ENCODE results near the gene PIK3CB. TPM values are rescaled to one million over a fixed set of nuclear protein-coding genes. Genes with fewer than 3 reads are reported as not detected.
A peak's percentile ranks its signal among the peaks of the same experiment; 100 is the strongest.
"Not testable (repeated sequence)": the region's sequence is repeated elsewhere in the genome, so short reads cannot be mapped to it uniquely, and the experiment has no call there.

PIK3CB gene
- total RNA-seq, 1 donor from 2014 or later, result 21.9 TPM

DNA sequence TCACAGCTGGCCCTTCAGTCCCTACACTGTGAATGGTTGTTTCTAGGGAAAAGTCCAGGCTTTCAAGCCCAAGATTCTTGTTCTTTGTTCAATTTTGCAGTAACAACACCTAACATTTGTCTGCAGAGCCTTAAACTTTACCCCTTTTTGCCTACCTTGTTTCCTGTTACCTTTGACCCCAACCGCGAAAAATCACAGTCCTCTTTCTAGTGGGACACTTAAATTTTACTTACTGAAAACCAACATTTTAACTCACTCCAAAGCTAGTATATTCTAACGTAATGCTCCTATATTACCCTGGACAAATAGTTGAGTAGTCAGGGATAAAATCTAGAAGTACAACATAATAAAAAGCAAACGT lies 649 bp upstream of the PIK3CB start:
- Mint-ChIP-seq H3K4me3 (peak overlapping the region; percentile 92), H3K9me3 (no peaks in the 10 kb centered on the region), H3K36me3 (ENCODE audit: low read depth) (peaks cover 6% of the 10 kb centered on the region), H3K27ac (peak overlapping the region; percentile 95), H3K27me3 (no peaks in the 10 kb centered on the region), H3K4me1 (peaks cover 24% of the 10 kb centered on the region)
- intact Hi-C loops (cut with micrococcal nuclease), result loop anchor here (2.0 kb wide), 2 partner anchors 55 to 553 kb away; partner anchors contain the start of gene COPB2
- TF ChIP-seq, protein P1, sequence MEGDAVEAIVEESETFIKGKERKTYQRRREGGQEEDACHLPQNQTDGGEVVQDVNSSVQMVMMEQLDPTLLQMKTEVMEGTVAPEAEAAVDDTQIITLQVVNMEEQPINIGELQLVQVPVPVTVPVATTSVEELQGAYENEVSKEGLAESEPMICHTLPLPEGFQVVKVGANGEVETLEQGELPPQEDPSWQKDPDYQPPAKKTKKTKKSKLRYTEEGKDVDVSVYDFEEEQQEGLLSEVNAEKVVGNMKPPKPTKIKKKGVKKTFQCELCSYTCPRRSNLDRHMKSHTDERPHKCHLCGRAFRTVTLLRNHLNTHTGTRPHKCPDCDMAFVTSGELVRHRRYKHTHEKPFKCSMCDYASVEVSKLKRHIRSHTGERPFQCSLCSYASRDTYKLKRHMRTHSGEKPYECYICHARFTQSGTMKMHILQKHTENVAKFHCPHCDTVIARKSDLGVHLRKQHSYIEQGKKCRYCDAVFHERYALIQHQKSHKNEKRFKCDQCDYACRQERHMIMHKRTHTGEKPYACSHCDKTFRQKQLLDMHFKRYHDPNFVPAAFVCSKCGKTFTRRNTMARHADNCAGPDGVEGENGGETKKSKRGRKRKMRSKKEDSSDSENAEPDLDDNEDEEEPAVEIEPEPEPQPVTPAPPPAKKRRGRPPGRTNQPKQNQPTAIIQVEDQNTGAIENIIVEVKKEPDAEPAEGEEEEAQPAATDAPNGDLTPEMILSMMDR (IDR thresholded peaks at IDR 0.05), result no peak
- no peak for DNase-seq
- ChIA-PET CTCF (interaction anchor here (1.0 to 1.1 kb wide), 2 partner anchors 80 to 241 kb away, joined by 3 to 5 read pairs; no protein-coding TSS in a partner anchor), POLR2A (no interaction called here)
- ATAC-seq (ENCODE audit: low read depth), result no peak

DNA sequence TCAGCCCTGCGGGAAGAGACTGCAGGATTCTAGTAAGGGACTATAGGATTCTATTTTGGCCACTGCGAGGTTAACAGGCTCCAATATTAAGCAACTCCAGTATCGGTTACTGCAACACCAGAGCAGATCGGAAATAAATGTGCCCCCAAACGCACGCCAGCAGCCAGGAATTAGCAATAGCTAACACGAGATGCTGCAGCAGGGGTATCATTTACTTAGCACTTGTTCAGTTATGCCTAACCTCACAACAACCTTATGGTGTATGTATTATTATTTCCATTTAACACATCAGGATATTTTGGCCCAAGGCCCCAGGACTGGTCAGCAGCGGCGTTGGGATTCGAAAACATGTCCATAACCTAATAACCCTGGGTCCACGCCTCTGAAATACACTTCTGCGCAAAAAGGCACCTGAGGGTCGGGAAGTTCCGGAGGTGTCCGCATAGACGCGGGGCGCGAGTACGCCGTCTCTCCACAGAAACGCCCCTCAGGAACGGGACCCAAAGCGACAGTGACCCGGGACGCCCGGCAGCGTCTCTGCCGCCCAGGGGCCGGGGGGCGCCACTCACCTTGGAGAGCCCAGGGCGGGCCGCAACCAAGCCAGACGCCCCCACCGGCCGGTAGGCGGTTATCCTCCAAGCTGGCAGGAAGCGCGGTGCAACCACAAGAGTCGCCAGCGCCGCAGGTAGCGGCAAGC lies 681 bp downstream of the PIK3CB start:
- peaks cover 24% of the 10 kb centered on the region for H3K4me1 Mint-ChIP-seq
- no peaks in the 10 kb centered on the region for H3K9me3 Mint-ChIP-seq
- intact Hi-C loops (cut with micrococcal nuclease), result loop anchor here (1.0 to 5.0 kb wide), 7 partner anchors 57 to 647 kb away; partner anchors contain the start of genes ARMC8, CEP70 and COPB2
- DNase-seq (no peak), ATAC-seq (ENCODE audit: low read depth) (peak; percentile 51)
- peak overlapping the region; percentile 86 for H3K4me3 Mint-ChIP-seq
- no peaks in the 10 kb centered on the region for H3K27me3 Mint-ChIP-seq
- ChIA-PET POLR2A (no interaction called here), CTCF (interaction anchor here (1.1 to 1.5 kb wide), 2 partner anchors 82 to 239 kb away, joined by 3 to 8 read pairs; no protein-coding TSS in a partner anchor)
- H3K36me3 Mint-ChIP-seq (ENCODE audit: low read depth), result peaks cover 8% of the 10 kb centered on the region
- TF ChIP-seq, protein P1 (IDR thresholded peaks at IDR 0.05), result no peak
- H3K27ac Mint-ChIP-seq, result peak overlapping the region; percentile 68

DNA sequence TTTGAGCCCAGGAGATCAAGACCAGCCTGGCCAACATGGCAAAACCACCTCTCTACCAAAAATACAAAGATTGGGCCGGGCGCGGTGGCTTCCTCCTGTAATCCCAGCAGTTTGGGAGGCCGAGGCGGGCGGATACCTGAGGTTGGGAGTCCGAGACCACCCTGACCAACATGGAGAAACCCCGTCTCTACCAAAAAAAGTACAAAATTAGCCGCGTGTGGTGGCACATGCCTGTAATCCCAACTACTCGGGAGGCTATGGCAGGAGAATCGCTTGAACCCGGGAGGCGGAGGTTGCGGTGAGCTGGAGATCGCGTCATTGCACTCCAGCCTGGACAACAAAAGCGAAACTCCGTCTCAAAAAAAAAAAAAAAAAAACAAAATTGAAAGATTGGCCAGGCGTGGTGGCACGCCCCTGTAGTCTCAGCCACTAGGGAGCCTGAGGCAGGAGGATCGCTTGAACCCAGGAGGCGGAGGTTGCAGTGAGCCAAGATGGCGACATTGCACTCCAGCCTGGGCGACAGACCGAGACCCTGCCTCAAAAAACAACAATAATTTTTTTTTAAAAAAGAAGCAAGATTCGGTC lies 2.2 kb downstream of the PIK3CB start:
- ATAC-seq (ENCODE audit: low read depth); H3K27me3 Mint-ChIP-seq; H3K4me3 Mint-ChIP-seq; H3K36me3 Mint-ChIP-seq (ENCODE audit: low read depth); H3K27ac Mint-ChIP-seq; CTCF ChIA-PET; H3K9me3 Mint-ChIP-seq; DNase-seq: not testable (repeated sequence)
- intact Hi-C loops (cut with micrococcal nuclease), result loop anchor here (5.0 kb wide), 1 partner anchor 145 kb away; no protein-coding TSS in a partner anchor
- POLR2A ChIA-PET, result interaction anchor here (0.6 kb wide), 1 partner anchor 83 kb away, joined by 3 read pairs; no protein-coding TSS in a partner anchor
- H3K4me1 Mint-ChIP-seq, result peaks cover 24% of the 10 kb centered on the region

- H3K27ac Mint-ChIP-seq, result no peak overlapping the region
- no peak for DNase-seq
- peaks cover 18% of the 10 kb centered on the region for H3K4me1 Mint-ChIP-seq
- ChIA-PET POLR2A (no interaction called here), CTCF (no interaction called here)
- H3K9me3 Mint-ChIP-seq, result no peaks in the 10 kb centered on the region
- no peaks in the 10 kb centered on the region for H3K27me3 Mint-ChIP-seq
- no peak overlapping the region for H3K4me3 Mint-ChIP-seq
- no peak for ATAC-seq (ENCODE audit: low read depth)
- intact Hi-C loops (cut with micrococcal nuclease), result loop anchor here (5.0 kb wide), 1 partner anchor 143 kb away; no protein-coding TSS in a partner anchor
- TF ChIP-seq, protein P1 (IDR thresholded peaks at IDR 0.05), result no peak
- peaks cover 13% of the 10 kb centered on the region for H3K36me3 Mint-ChIP-seq (ENCODE audit: low read depth)
Observed at GRCh38 chr3:138829886-138830510, 4.7 kb downstream of the PIK3CB start.

GRCh38 chr3:138829097-138829496 lies 5.6 kb downstream of the PIK3CB start:
- Mint-ChIP-seq H3K36me3 (ENCODE audit: low read depth) (peaks cover 15% of the 10 kb centered on the region), H3K9me3 (no peaks in the 10 kb centered on the region), H3K4me1 (peaks cover 17% of the 10 kb centered on the region), H3K4me3 (no peak overlapping the region), H3K27ac (no peak overlapping the region), H3K27me3 (no peaks in the 10 kb centered on the region)
- no peak for DNase-seq
- ChIA-PET CTCF (no interaction called here), POLR2A (no interaction called here)
- no peak for ATAC-seq (ENCODE audit: low read depth)
- TF ChIP-seq, protein P1 (IDR thresholded peaks at IDR 0.05), result no peak
- intact Hi-C loops (cut with micrococcal nuclease), result no loop called here
